Heart right ventricle (tissue), 16 donors: ENCODE results near the gene SNX4. TPM values are rescaled to one million over a fixed set of nuclear protein-coding genes. Genes with fewer than 3 reads are reported as not detected.

ENCODE experiments used
- ATAC-seq, 8 donors: fragments of 200-7000 bp; cut with Tn5 transposase; one replicate each; pipeline ENCODE4 v1.9.1; 2020; ENCODE audit warnings: mild to moderate bottlenecking in 8 of 8, moderate library complexity in 8 of 8, moderate number of reproducible peaks in 1 of 8
- DNase-seq, 2 donors: peaks; one replicate each; pipeline ENCODE4 v3.0.0-alpha.2; 2020
- H3K27ac ChIP-seq, 10 donors: fragments of 200-600 bp; sonication (generic) in 2 of 10; one replicate each; pipeline versions ENCODE4 v1.5.0 to v1.8.0; 2020 to 2022; ENCODE audit warnings: mild to moderate bottlenecking in 3 of 10
- H3K27me3 ChIP-seq, 7 donors: fragments of 200-600 bp; one replicate each; pipeline ENCODE4 v1.8.0; 2021 to 2022; ENCODE audit warnings: mild to moderate bottlenecking in 2 of 7
- H3K36me3 ChIP-seq, 9 donors: fragments of 200-600 bp; sonication (generic) in 1 of 9; one replicate each; pipeline versions ENCODE4 v1.5.0 to v1.8.0; 2020 to 2022; ENCODE audit warnings: mild to moderate bottlenecking in 2 of 9
- H3K4me1 ChIP-seq, 9 donors: fragments of 200-600 bp; sonication (generic) in 1 of 9; one replicate each; pipeline versions ENCODE4 v1.5.0 to v1.8.0; 2020 to 2022; ENCODE audit warnings: mild to moderate bottlenecking in 4 of 9
- H3K4me3 ChIP-seq, 10 donors: fragments of 200-600 bp; sonication (generic) in 2 of 10; one replicate each; pipeline versions ENCODE4 v1.5.0 to v1.8.0; 2020 to 2022; ENCODE audit warnings: mild to moderate bottlenecking in 7 of 10, moderate library complexity in 2 of 10
- H3K9me3 ChIP-seq, 11 donors: fragments of 200-600 bp in 10 of 11; sonication (generic) in 2 of 11; one replicate each; pipeline versions ENCODE4 v1.5.0 to v1.8.0; 2013 to 2022; ENCODE audit warnings: mild to moderate bottlenecking in 2 of 11, control low read depth in 1 of 11, moderate library complexity in 1 of 11
- CTCF ChIP-seq, 9 donors: fragments of 200-600 bp; sonication (generic) in 2 of 9; IDR thresholded peaks; one replicate each; pipeline versions ENCODE4 v1.5.0 to v1.8.0; 2021 to 2022; ENCODE audit warnings: antibody characterized with exemption in 9 of 9, mild to moderate bottlenecking in 5 of 9, moderate library complexity in 1 of 9
- WGBS, 2 donors: extraction: QIAGEN DNeasy Blood & Tissue Kit; methylation state at CpG; one replicate each; pipeline ENCODE4 v1.1.7; 2013; ENCODE audit warnings: inconsistent platforms in 1 of 2; 5-methylcytosine and 5-hydroxymethylcytosine counted together
- intact Hi-C, 10 donors: fragments of 100-400 bp; cut with DNase I; formaldehyde crosslinking; loops; one replicate each; pipeline versions ENCODE4 v1.11.1 to v1.14.2; 2022
- polyA plus RNA-seq, 2 donors: library from polyadenylated mRNA; stranded (reverse); fragments of 200-250 nt; gene quantifications; one replicate each; pipeline ENCODE4 v1.2.3, GENCODE V29; 2013
- total RNA-seq, 10 donors: library from RNA; stranded (reverse); fragmentation: NEBNext Ultra II Directional in 3 of 10; extraction: Animal tissue kit (Norgen Biotek cat#: 25700) in 3 of 10; gene quantifications; one replicate each; pipeline versions ENCODE4 v1.2.1 to v1.2.4, GENCODE V29; 2021 to 2023
- donor health status: Arrhythmogenic right ventricular cardiomyopathy.
- donor health status: ischemic (EF 13 %, LVEDD 7.1; RV severe dilation, severe dysfunction).
- donor health status: healthy with polysubstance abuse.
- donor health status: DM: no; HTN: yes; CAD: no.
- donor health status: DM: no; HTN: no; CAD: no.
- donor health status: ischemic (EF 25% LVEDD 6.9; RV normal size, moderate dysfunction).
- donor health status: ischemic (EF 25% LVEDD 5.7; RV mildly dilated, moderate dysfunction).
- donor health status: healthy.
- donor health status: DM: yes; HTN: yes; CAD: no.
- donor health status: Ischemic cardiomyopathy.
- donor health status: ischemic (EF 35%, LVEDD 5.7; RV mildly dilated, moderate dysfunction).
- donor health status: nonischemic (EF 11% LVEDD 7.7; RV severe dilation, severe dysfunction).
- donor health status: DM: yes; HTN: yes; CAD: no.
- donor health status: PGD.
- donor health status: ischemic (EF 29% LVEDD 5.4; RV normal size, mild dysfunction).
- donor health status: nonischemic (EF 23%, LVEDD 6.1; RV moderate dilation, normal function).

SNX4 gene
- total and polyA plus RNA-seq, 12 donors, result 15.4 to 25.1 (median 18.8) TPM

- H3K27me3 ChIP-seq, result no peaks in the 10 kb centered on the region
- WGBS, 2 donors, result 78 to 80% methylated on average over 6 of the region's 6 CpGs
- DNase-seq, result no peak
- peaks cover 0 to 4% (median 0%) of the 10 kb centered on the region in 11 donors for H3K9me3 ChIP-seq
- no peak for TF ChIP-seq CTCF (IDR thresholded peaks at IDR 0.05)
- H3K27ac ChIP-seq, result no peak overlapping the region
- ATAC-seq, result no peak
- H3K4me1 ChIP-seq, result no peaks in the 10 kb centered on the region
- intact Hi-C loops, result loop anchor here in 4 of 10 donors (10.0 kb wide), 4 partner anchors 238 to 508 kb away; no protein-coding TSS in a partner anchor
- H3K36me3 ChIP-seq, result no peaks in the 10 kb centered on the region
- no peak overlapping the region for H3K4me3 ChIP-seq
Observed at GRCh38 chr3:125433091-125433534, 86.9 kb downstream of the SNX4 start.

GRCh38 chr3:125431912-125432790, 87.9 kb downstream of the SNX4 start:
- peaks cover 0 to 4% (median 0%) of the 10 kb centered on the region in 11 donors for H3K9me3 ChIP-seq
- H3K36me3 ChIP-seq, result no peaks in the 10 kb centered on the region
- no peak for ATAC-seq
- H3K4me1 ChIP-seq, result no peaks in the 10 kb centered on the region
- H3K4me3 ChIP-seq, result no peak overlapping the region
- intact Hi-C loops, result loop anchor here in 4 of 10 donors (10.0 kb wide), 4 partner anchors 237 to 507 kb away; no protein-coding TSS in a partner anchor
- TF ChIP-seq CTCF (IDR thresholded peaks at IDR 0.05), result no peak
- WGBS, 2 donors, result 94 to 97% methylated on average over 5 of the region's 5 CpGs
- no peak overlapping the region for H3K27ac ChIP-seq
- no peak for DNase-seq
- H3K27me3 ChIP-seq, result no peaks in the 10 kb centered on the region

- Histone ChIP-seq H3K4me1 (no peaks in the 10 kb centered on the region), H3K27ac (no peak overlapping the region), H3K9me3 (peaks cover 0 to 4% (median 0%) of the 10 kb centered on the region in 11 donors), H3K4me3 (no peak overlapping the region), H3K36me3 (no peaks in the 10 kb centered on the region), H3K27me3 (no peaks in the 10 kb centered on the region)
- no peak for DNase-seq
- no peak for TF ChIP-seq CTCF (IDR thresholded peaks at IDR 0.05)
- no peak for ATAC-seq
- 97% methylated on average over 2 of the region's 2 CpGs for WGBS, 2 donors
- intact Hi-C loops, result loop anchor here in 4 of 10 donors (10.0 kb wide), 4 partner anchors 237 to 507 kb away; no protein-coding TSS in a partner anchor
Observed at GRCh38 chr3:125431391-125431790, 88.6 kb downstream of the SNX4 start.

- no peak for DNase-seq
Observed at GRCh38 chr3:125428216-125428830, 91.7 kb downstream of the SNX4 start.

More at GRCh38 chr3:125428216-125428830, 91.7 kb downstream of the SNX4 start:
- Histone ChIP-seq H3K9me3 (peaks cover 0 to 4% (median 0%) of the 10 kb centered on the region in 11 donors), H3K27ac (no peak overlapping the region), H3K4me3 (no peak overlapping the region), H3K36me3 (no peaks in the 10 kb centered on the region), H3K27me3 (no peaks in the 10 kb centered on the region), H3K4me1 (no peaks in the 10 kb centered on the region)
- intact Hi-C loops, result no loop called here
- ATAC-seq, result no peak
- 78 to 87% methylated on average over 7 of the region's 7 CpGs for WGBS, 2 donors
- TF ChIP-seq CTCF (IDR thresholded peaks at IDR 0.05), result no peak
